ENCODE data around the gene P2RX6. TPM values are rescaled to one million over a fixed set of nuclear protein-coding genes. Genes with fewer than 3 reads are reported as not detected.

The P2RX6 gene
- total and polyA plus RNA-seq, 9 of the 15 experiments (the other 6 are each of a cell fraction or from before 2014, with no cell fraction given), result 0.01 to 3.9 (median 1.5) TPM; not detected in 1

DNA sequence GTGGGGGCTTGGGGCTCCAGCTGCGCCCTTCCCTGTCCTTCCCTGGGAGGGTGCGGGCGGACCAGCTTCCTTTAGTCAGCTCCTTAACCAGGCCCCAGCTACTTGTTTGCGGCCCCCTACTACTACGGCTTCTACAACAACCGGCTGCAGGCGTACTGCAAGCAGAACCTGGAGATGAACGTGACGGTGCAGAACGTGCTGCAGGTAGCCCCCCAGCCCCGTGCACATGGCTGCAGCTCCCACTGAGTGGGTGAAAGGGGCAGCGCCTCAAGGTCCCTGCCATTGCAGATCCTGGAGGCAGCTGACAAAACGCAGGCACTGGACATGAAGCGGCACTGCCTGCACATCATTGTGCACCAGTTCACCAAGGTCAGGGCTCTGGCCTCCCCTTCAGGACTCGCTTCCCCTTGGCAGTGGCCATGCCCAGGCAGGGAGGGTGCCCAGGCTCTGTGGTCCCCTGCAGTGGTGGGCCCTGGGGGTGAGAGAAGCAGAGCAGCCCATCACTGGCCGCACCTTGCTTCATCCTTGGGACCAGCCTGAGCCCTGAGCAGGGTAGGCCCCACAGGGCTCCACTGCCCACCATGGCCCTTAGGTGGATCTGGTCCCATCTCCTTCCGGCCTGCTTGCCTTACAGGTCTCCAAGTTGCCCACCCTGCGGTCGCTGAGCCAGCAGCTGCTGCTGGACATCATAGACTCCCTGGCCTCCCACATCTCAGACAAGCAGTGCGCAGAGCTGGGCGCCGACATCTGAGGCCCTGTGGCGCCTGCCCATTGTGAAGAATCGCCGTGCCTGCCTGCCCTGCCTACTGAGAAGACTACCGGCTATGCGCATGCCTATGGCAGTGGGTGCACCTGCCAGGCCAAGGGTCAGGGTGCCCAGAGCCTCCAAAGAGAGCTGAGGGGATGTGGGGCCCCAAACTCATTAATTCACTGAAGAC is 18.1 kb upstream of the P2RX6 start (continued):
- TF ChIP-seq, protein P1, sequence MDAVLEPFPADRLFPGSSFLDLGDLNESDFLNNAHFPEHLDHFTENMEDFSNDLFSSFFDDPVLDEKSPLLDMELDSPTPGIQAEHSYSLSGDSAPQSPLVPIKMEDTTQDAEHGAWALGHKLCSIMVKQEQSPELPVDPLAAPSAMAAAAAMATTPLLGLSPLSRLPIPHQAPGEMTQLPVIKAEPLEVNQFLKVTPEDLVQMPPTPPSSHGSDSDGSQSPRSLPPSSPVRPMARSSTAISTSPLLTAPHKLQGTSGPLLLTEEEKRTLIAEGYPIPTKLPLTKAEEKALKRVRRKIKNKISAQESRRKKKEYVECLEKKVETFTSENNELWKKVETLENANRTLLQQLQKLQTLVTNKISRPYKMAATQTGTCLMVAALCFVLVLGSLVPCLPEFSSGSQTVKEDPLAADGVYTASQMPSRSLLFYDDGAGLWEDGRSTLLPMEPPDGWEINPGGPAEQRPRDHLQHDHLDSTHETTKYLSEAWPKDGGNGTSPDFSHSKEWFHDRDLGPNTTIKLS (IDR thresholded peaks at IDR 0.05; ENCODE audit: borderline replicate concordance, low read depth), result no peak
- TF ChIP-seq, protein P2, sequence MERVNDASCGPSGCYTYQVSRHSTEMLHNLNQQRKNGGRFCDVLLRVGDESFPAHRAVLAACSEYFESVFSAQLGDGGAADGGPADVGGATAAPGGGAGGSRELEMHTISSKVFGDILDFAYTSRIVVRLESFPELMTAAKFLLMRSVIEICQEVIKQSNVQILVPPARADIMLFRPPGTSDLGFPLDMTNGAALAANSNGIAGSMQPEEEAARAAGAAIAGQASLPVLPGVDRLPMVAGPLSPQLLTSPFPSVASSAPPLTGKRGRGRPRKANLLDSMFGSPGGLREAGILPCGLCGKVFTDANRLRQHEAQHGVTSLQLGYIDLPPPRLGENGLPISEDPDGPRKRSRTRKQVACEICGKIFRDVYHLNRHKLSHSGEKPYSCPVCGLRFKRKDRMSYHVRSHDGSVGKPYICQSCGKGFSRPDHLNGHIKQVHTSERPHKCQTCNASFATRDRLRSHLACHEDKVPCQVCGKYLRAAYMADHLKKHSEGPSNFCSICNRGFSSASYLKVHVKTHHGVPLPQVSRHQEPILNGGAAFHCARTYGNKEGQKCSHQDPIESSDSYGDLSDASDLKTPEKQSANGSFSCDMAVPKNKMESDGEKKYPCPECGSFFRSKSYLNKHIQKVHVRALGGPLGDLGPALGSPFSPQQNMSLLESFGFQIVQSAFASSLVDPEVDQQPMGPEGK (CRISPR knock-in tag; IDR thresholded peaks at IDR 0.05; ENCODE audit: borderline replicate concordance), result no peak
- TF ChIP-seq, protein P3, sequence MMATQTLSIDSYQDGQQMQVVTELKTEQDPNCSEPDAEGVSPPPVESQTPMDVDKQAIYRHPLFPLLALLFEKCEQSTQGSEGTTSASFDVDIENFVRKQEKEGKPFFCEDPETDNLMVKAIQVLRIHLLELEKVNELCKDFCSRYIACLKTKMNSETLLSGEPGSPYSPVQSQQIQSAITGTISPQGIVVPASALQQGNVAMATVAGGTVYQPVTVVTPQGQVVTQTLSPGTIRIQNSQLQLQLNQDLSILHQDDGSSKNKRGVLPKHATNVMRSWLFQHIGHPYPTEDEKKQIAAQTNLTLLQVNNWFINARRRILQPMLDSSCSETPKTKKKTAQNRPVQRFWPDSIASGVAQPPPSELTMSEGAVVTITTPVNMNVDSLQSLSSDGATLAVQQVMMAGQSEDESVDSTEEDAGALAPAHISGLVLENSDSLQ (IDR thresholded peaks at IDR 0.05), result no peak
- TF ChIP-seq, protein P4, sequence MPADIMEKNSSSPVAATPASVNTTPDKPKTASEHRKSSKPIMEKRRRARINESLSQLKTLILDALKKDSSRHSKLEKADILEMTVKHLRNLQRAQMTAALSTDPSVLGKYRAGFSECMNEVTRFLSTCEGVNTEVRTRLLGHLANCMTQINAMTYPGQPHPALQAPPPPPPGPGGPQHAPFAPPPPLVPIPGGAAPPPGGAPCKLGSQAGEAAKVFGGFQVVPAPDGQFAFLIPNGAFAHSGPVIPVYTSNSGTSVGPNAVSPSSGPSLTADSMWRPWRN (IDR thresholded peaks at IDR 0.05; ENCODE audit: low read depth), result no peak
- TF ChIP-seq, protein P5, sequence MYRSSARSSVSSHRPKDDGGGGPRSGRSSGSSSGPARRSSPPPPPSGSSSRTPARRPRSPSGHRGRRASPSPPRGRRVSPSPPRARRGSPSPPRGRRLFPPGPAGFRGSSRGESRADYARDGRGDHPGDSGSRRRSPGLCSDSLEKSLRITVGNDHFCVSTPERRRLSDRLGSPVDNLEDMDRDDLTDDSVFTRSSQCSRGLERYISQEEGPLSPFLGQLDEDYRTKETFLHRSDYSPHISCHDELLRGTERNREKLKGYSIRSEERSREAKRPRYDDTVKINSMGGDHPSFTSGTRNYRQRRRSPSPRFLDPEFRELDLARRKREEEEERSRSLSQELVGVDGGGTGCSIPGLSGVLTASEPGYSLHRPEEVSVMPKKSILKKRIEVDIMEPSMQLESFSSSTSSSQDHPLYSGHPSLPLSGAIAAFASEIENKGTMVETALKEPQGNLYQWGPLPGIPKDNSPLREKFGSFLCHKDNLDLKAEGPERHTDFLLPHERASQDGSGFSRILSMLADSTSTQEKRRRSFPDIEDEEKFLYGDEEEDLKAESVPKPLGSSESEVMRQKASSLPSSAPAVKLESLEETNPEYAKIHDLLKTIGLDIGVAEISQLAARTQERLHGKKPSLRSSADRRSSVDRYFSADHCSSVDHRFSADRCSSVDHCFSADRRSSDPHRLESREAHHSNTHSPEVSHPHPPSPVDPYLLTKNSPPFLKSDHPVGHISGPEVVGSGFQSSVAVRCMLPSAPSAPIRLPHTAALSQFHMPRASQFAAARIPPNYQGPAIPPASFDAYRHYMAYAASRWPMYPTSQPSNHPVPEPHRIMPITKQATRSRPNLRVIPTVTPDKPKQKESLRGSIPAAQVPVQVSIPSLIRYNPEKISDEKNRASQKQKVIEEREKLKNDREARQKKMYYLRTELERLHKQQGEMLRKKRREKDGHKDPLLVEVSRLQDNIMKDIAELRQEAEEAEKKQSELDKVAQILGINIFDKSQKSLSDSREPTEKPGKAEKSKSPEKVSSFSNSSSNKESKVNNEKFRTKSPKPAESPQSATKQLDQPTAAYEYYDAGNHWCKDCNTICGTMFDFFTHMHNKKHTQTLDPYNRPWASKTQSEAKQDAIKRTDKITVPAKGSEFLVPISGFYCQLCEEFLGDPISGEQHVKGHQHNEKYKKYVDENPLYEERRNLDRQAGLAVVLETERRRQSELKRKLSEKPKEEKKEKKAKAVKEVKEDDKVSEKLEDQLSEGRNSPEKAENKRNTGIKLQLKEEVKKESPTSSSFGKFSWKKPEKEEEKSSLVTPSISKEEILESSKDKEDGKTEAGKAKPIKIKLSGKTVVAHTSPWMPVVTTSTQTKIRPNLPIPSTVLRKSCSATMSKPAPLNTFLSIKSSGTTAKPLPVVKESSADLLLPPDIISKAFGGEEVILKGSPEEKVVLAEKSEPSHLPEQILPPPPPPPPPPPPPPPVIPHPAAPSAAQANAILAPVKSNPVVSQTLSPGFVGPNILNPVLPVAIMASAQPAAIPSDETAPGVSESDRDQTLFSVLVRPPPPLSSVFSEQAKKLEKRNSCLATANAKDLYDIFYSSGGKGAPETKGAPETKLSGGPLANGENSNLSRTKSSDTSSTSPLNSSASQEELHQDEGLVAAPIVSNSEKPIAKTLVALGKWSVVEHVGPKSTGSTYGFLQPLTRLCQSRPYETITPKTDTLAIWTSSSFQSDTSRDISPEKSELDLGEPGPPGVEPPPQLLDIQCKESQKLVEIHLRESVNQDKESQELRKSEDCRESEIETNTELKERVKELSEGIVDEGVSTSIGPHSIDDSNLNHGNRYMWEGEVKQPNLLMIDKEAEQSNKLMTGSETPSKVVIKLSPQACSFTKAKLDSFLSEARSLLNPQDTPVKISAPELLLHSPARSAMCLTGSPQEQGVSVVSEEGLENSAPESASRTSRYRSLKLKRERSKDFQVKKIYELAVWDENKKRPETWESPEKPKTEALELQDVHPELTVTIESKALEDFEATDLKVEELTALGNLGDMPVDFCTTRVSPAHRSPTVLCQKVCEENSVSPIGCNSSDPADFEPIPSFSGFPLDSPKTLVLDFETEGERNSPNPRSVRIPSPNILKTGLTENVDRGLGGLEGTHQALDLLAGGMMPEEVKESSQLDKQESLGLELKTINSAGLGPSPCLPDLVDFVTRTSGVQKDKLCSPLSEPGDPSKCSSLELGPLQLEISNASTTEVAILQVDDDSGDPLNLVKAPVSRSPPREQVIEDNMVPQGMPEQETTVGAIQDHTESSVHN (IDR thresholded peaks at IDR 0.05; ENCODE audit: borderline replicate concordance in 1 of 2, low read depth in 1 of 2), result no peak

Data from K562 (cell line).